KBM-7 (cell line): ENCODE measurements around the gene ZNF662.
A peak's percentile ranks its signal among the peaks of the same experiment; 100 is the strongest.

Experiments used
- DNase-seq: peaks from one replicate; pipeline ENCODE4 v3.0.0-alpha.2; 2015
- in situ Hi-C: fragments of 300-500 bp; cut with MboI; formaldehyde crosslinking; loops from 2 replicates; pipeline ENCODE4 v1.14.3; 2020; ENCODE audit warnings: low sequenced_read_pairs, low pct_unique_long_range_greater_than_20kb, mixed read lengths

The ZNF662 gene

DNA sequence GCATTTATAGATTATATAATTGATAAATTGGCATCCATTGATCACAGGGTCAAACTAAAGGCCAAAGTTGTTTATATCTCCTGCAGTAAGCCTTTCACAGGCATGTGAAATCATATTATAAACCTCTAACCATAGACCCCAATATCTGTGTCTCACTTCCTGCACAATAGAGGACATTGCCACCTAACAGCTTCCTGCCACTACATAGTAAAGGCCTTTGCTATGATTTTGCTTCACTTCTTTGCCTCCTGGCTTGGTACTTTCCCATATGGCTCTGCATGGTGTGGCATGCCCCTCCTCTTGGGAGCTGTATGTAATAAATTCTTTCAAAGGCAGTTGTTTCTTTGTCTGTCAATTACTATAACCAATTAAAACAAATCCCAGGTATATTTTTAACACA is 20.4 kb downstream of the ZNF662 start:
- in situ Hi-C loops: no loop called here
- DNase-seq: no peak

DNA sequence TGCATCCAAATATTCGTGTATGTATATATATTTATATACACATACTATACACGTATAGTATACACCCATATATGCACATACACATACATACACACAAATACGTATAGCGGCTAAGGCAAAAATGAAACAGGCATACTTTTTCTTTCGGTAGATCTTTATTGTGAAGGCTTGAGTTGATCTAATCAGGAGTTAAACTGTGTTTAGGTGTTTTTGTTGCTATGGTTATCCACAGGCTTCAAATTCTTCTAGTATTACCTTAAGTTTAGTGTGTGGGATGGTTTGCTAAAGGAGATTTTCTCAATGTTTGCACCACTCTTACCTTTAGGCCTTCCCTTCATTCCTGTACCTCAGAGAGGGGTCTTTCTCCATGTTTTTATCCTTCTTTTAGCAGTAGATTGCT is 28.2 kb downstream of the ZNF662 start:
- in situ Hi-C loops: no loop called here
- DNase-seq: no peak

DNA sequence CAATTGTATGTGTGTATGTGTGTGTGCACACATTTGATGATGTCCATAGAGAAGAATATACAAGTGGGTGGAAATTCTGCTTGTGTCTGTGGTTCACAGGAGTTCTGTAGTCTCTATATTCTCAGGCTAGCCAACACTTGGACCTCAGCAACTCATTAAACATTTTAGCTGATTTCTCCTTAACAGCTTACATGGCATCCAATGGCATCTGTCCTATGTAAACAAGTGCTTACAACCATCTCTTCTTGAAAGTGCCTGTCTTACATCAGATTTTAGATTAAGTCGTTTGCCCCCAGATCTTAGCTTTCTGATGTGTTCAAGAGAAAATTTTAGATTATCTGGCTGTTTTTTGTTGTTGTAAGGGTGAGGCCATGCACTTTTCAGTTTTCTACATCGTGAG is 29.0 kb downstream of the ZNF662 start:
- in situ Hi-C loops: no loop called here
- DNase-seq: no peak

DNA sequence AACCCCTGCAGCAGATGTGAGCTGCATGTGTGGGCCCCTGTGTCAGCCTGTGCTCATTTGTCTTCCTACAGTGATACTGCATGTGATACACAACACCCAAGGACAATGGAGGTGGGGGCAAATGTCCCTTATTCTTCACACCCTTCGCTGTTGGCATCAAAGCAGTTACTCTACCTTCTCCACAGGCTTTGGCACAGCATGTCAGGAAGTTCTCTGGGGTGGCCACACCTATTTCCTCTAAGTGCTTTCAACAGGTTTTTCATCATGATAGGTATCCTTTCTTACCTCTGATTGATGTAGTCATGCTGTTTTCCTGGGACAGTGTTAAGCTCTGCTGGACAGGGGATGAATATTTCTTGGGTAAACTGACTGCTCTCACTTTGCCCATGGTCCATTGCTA is 29.5 kb downstream of the ZNF662 start:
- in situ Hi-C loops: no loop called here
- DNase-seq: no peak

DNA sequence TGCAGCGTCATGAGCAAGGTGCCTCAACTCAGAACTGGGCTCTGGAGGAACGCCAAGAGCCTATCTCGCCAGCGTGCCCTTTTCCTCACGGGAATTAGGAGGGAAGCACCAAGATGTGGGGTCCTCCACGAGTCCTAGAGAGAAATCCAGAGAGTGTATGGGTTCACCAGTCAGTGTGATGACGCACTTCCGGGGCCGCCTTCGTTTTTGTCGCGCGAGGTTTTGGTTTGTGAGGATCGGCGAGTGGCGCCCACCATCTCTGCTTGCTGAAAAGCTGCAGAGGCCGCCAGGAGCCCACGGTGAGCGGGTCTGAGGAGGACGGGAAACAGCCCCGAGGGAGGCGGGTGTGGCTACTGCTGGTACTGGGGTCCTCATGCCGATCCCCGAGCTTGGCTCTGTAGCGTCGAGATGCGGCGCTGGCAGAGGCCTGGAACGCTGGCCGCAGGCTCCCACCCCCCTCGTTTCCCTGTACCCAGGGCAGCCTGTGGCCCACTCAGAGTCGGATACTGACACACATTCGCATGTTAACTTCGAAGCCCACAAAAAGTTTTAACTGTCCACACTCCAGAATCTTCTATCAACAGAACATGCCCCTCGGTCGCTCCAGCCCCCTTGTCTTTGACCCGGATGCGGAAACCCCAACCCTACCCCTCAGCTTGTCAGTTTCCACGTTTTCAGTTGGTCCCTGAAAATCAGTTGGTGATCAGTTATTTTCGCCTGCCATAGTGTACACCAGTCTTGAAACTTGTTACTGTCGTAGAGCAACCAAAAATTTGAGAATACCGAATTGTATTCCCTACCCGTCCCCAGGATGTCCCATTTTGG is 30.4 kb downstream of the ZNF662 start:
- in situ Hi-C loops: no loop called here
- no peak for DNase-seq

DNA sequence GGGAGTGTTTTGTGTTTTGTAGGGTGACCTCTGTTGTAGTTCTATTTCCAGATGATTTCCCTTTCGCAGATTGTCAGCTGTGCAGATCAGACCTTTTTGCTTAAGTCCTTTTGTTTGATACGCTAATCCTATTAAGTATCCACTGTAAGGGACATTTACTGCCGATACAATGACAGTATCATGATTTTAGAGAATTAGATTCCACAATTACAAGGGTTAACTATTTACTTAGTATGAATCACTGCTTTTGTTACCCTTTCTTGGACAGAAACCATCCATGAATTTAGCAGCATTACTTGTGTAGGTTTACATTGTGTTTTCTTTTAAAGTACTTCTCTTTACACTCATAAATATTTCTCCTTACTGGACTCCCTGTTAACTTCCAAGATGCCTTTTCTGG is 31.4 kb downstream of the ZNF662 start:
- DNase-seq: no peak
- in situ Hi-C loops: no loop called here

DNA sequence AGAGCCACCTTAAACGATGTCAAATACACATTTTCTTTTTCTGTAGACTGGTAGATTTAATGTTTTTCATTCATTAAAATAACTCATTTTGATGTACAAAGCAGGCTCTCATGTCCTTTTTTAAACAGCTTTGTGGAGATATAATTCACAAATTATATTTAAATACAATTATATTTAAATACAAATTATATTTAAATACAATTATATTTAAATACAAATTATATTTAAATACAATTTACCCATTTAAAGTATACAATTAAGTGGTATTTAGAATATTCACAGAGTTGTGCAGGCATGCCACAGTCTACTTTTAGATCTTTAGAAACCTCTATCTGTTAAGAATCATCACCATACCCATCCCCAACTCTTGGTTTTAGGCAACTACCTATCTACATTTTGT is 36.8 kb downstream of the ZNF662 start:
- in situ Hi-C loops: no loop called here
- no peak for DNase-seq

DNA sequence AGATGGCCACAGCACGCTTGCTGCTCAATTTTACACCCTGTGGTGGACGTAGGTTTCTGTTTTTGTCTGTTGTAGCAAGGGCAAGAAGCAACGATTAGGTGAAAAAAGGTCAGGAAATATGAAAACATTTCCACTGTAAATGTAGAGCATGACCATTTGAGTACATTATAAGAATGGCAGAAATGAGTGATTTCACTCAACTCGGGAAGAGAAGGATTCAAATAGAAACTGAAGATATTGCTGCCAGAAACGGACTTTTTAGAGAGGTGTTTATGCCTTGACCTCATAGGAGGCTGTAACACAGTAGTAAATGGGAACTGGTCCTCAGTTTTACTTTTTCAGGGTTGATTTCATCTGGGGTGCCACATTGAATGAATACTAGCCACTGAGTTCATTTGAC is 40.1 kb downstream of the ZNF662 start:
- DNase-seq: no peak
- in situ Hi-C loops: no loop called here

DNA sequence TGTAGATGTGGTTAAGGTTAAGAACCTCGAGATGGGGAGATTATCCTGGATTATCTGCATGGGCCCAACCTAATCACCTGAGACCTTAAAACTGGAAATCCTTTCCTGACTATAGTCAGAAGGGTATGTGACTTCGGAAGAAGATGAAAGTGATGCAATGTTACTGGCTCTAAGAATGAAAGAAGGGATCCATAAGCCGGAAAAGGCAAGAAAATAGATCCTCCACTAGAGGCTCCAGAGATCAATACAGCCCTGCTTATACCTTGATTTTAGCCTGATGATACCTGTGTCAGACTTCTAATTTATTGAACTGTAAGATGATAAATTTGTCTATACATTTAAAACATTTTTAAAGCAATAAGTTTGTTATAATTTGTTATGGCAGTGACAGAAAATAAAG is 51.6 kb downstream of the ZNF662 start:
- no peak for DNase-seq
- in situ Hi-C loops: no loop called here

DNA sequence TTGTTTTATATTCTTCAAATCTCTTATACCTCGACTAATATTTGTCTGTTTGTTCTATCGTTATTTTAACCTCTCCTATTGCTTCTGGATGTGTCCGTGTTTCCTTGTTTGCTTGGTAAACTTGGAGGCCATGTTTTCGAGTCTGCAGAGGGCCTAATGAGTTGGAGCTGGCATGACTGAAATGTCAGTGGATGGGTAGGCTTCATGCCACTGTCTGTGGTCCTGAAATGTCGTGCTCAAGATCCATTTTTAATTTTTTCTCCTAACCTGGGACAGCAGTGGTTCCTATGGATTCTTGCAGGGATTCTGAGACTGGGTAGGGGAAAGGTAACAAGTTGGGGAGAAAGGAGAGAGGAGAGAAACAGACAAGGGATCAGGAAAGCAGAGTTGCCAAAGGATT is 54.3 kb downstream of the ZNF662 start:
- DNase-seq: no peak
- in situ Hi-C loops: no loop called here

DNA sequence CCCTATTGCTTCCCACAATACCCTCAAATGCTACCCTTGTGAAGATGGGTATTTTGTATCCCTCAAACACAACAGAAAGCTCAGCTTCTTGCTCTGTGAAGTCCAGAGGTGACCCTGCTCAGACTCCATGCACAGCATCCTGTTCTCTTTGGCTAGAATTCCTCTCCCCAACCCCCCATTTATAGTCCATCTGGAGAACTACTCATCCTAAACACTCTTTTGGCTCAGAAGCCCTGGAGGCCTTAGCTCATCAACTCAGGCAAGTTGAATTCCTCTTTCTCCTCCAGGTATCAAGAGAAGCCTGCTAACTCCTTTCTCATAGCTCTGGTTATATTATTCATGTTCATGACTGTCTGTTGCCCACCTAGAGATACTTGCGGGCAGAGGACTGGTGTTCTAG is 54.8 kb downstream of the ZNF662 start:
- DNase-seq: no peak
- in situ Hi-C loops: no loop called here

DNA sequence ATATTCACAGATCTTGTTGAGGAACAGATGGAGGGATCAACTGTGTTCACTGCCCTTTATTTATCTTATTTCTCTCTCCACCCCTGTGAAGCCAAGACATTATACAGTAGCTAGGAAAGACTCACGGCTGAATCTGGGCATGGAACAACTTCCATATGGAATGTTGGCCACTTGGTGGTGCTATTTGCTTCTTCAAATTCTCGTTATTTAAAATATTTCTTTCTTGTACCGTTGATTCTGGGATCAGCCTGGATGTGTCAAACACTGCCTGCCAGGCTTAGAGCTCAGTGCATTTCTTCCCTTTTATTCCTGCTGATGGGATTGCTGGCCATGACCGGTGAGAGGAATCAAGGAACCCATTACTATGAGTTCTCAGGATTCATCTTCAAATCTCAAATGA is 55.7 kb downstream of the ZNF662 start:
- in situ Hi-C loops: no loop called here
- DNase-seq: peak; percentile 74

DNA sequence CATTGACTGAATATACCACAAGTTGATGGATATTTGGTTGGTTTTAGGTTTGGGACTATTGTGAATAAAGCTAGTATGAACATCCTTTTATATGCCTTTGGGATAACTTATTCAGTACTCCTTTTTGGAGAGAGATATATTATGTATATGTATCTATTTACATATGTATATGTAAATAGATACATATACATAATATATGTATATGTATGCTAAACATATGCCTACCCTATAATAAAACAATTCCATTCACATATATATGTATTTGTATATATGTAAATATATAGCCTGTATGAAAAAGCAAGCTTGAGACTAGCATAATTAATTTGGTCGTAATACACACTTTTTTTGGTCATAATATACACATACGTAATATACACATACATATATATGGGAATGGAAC is 57.3 kb downstream of the ZNF662 start:
- in situ Hi-C loops: no loop called here
- no peak for DNase-seq

DNA sequence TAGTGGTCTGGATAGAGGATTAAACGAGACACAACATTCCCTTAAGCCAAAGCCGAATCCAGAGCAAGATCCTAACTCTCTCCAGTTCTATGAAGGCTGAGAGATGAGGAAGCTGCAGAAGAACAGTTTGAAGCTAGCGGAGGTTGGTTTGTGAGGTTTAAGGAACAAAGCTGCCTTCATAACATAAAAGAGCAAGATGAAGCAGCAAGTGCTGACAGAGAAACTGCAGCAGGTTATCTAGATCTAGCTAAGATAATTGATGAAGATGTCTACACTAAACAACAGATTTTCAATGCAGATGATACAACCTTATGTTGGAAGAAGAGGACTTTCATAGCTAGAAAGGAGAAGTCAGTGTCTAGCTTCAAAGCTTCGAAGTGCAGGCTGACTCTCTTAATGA is 58.3 kb downstream of the ZNF662 start:
- in situ Hi-C loops: no loop called here

More for the DNA sequence above, 58.3 kb downstream of the ZNF662 start:
- DNase-seq: no peak
